ENCODE results near the gene RASSF3. TPM values are rescaled to one million over a fixed set of nuclear protein-coding genes. Genes with fewer than 3 reads are reported as not detected.
A peak's percentile ranks its signal among the peaks of the same experiment; 100 is the strongest.

The RASSF3 gene
- total RNA-seq, 1 donor: 13.8 TPM

GRCh38 chr12:64672925-64673409, 62.7 kb downstream of the RASSF3 start:
- Histone ChIP-seq H3K4me2 (ENCODE audit: insufficient read depth, low read length) (no peak overlapping the region), H3K4me3 (ENCODE audit: insufficient read depth, low read length) (no peak overlapping the region), H3K79me2 (ENCODE audit: insufficient read depth, low read length) (peaks cover 42% of the 10 kb centered on the region), H4K20me1 (ENCODE audit: insufficient read depth, low read length) (no peaks in the 10 kb centered on the region), H3K36me3 (ENCODE audit: insufficient read depth, low read length) (no peaks in the 10 kb centered on the region), H3K4me1 (ENCODE audit: insufficient read depth, low read length) (peaks cover 10% of the 10 kb centered on the region), H2AFZ (ENCODE audit: low read length) (no peak overlapping the region), H3K27me3 (ENCODE audit: insufficient read depth, low read length) (no peaks in the 10 kb centered on the region), H3K27ac (ENCODE audit: low read depth, low read length) (no peak overlapping the region), H3K9me3 (ENCODE audit: low read depth, low read length) (no peaks in the 10 kb centered on the region)
- TF ChIP-seq, protein P1, sequence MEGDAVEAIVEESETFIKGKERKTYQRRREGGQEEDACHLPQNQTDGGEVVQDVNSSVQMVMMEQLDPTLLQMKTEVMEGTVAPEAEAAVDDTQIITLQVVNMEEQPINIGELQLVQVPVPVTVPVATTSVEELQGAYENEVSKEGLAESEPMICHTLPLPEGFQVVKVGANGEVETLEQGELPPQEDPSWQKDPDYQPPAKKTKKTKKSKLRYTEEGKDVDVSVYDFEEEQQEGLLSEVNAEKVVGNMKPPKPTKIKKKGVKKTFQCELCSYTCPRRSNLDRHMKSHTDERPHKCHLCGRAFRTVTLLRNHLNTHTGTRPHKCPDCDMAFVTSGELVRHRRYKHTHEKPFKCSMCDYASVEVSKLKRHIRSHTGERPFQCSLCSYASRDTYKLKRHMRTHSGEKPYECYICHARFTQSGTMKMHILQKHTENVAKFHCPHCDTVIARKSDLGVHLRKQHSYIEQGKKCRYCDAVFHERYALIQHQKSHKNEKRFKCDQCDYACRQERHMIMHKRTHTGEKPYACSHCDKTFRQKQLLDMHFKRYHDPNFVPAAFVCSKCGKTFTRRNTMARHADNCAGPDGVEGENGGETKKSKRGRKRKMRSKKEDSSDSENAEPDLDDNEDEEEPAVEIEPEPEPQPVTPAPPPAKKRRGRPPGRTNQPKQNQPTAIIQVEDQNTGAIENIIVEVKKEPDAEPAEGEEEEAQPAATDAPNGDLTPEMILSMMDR (IDR thresholded peaks at IDR 0.05; ENCODE audit: extremely low read depth, low read depth, low read length): no peak
- DNase-seq (ENCODE audit: insufficient read length, low spot score, missing footprints): no peak

- no peak for DNase-seq (ENCODE audit: insufficient read length, low spot score, missing footprints)
- H2AFZ ChIP-seq (ENCODE audit: low read length): no peak overlapping the region
- no peak overlapping the region for H3K27ac ChIP-seq (ENCODE audit: low read depth, low read length)
- H3K4me1 ChIP-seq (ENCODE audit: insufficient read depth, low read length): peaks cover 10% of the 10 kb centered on the region
- H3K9me3 ChIP-seq (ENCODE audit: low read depth, low read length): no peaks in the 10 kb centered on the region
- no peaks in the 10 kb centered on the region for H3K36me3 ChIP-seq (ENCODE audit: insufficient read depth, low read length)
- H3K27me3 ChIP-seq (ENCODE audit: insufficient read depth, low read length): no peaks in the 10 kb centered on the region
- H3K4me2 ChIP-seq (ENCODE audit: insufficient read depth, low read length): no peak overlapping the region
- TF ChIP-seq, protein P1 (IDR thresholded peaks at IDR 0.05; ENCODE audit: extremely low read depth, low read depth, low read length): no peak
- H3K79me2 ChIP-seq (ENCODE audit: insufficient read depth, low read length): peaks cover 43% of the 10 kb centered on the region
- no peak overlapping the region for H3K4me3 ChIP-seq (ENCODE audit: insufficient read depth, low read length)
- H4K20me1 ChIP-seq (ENCODE audit: insufficient read depth, low read length): no peaks in the 10 kb centered on the region
These were observed 63.3 kb downstream of the RASSF3 start for GRCh38 chr12:64673490-64674169.

DNA sequence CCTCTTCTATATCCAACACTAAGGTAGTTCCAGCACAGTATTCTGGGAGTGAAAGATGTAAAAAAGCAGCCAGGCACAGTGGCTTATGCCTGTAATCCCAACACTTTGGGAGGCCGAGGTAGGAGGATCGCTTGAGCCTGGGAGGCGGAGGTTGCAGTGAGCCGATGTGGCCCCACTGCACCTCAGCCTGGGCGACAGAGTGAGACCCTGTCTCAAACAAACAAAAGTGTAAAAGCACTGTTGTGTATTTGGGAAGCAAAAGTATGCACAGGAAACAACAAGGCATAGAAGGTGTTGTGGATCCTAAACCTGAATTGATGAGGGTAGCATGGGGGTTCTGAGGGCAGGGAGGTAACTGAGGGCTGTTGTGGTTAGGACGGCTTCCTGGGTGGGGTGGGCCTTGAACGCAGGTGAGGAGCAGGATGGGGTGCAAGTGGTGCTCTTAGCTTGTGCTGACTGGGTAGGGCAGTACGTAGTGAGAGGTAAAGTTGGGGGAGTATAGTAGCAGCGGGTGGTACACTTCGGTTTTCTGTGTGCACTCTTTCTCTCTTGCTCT, 64.2 kb downstream of the RASSF3 start:
- no peaks in the 10 kb centered on the region for H3K9me3 ChIP-seq (ENCODE audit: low read depth, low read length)
- H3K4me2 ChIP-seq (ENCODE audit: insufficient read depth, low read length): no peak overlapping the region
- no peaks in the 10 kb centered on the region for H3K27me3 ChIP-seq (ENCODE audit: insufficient read depth, low read length)
- no peak overlapping the region for H3K27ac ChIP-seq (ENCODE audit: low read depth, low read length)
- H4K20me1 ChIP-seq (ENCODE audit: insufficient read depth, low read length): no peaks in the 10 kb centered on the region
- no peak overlapping the region for H2AFZ ChIP-seq (ENCODE audit: low read length)
- H3K4me1 ChIP-seq (ENCODE audit: insufficient read depth, low read length): peaks cover 18% of the 10 kb centered on the region
- H3K36me3 ChIP-seq (ENCODE audit: insufficient read depth, low read length): no peaks in the 10 kb centered on the region
- DNase-seq (ENCODE audit: insufficient read length, low spot score, missing footprints): no peak
- no peak overlapping the region for H3K4me3 ChIP-seq (ENCODE audit: insufficient read depth, low read length)
- H3K79me2 ChIP-seq (ENCODE audit: insufficient read depth, low read length): peaks cover 42% of the 10 kb centered on the region
- TF ChIP-seq, protein P1 (IDR thresholded peaks at IDR 0.05; ENCODE audit: extremely low read depth, low read depth, low read length): no peak

- Histone ChIP-seq H3K79me2 (ENCODE audit: insufficient read depth, low read length) (peaks cover 43% of the 10 kb centered on the region), H3K4me3 (ENCODE audit: insufficient read depth, low read length) (no peak overlapping the region), H3K4me2 (ENCODE audit: insufficient read depth, low read length) (no peak overlapping the region), H4K20me1 (ENCODE audit: insufficient read depth, low read length) (no peaks in the 10 kb centered on the region), H3K27ac (ENCODE audit: low read depth, low read length) (no peak overlapping the region), H3K9me3 (ENCODE audit: low read depth, low read length) (no peaks in the 10 kb centered on the region), H3K36me3 (ENCODE audit: insufficient read depth, low read length) (no peaks in the 10 kb centered on the region), H2AFZ (ENCODE audit: low read length) (peak overlapping the region; percentile 8), H3K4me1 (ENCODE audit: insufficient read depth, low read length) (peaks cover 26% of the 10 kb centered on the region), H3K27me3 (ENCODE audit: insufficient read depth, low read length) (no peaks in the 10 kb centered on the region)
- peak; percentile 90 for DNase-seq (ENCODE audit: insufficient read length, low spot score, missing footprints)
- TF ChIP-seq, protein P1 (IDR thresholded peaks at IDR 0.05; ENCODE audit: extremely low read depth, low read depth, low read length): no peak
These were observed 65.5 kb downstream of the RASSF3 start for GRCh38 chr12:64675795-64676194.

Data from osteoblast (primary cell).